CD14-positive monocyte (primary cell): ENCODE results near the gene ZNF26. TPM values are rescaled to one million over a fixed set of nuclear protein-coding genes. Genes with fewer than 3 reads are reported as not detected.
"Not testable (repeated sequence)": the region's sequence is repeated elsewhere in the genome, so short reads cannot be mapped to it uniquely, and the experiment has no call there.

ENCODE experiments used
- DNase-seq, 3 donors: peaks; one replicate each; pipeline ENCODE4 v3.0.0-alpha.2; 2011 to 2022
- H2AFZ ChIP-seq: 2 replicates; pipeline ENCODE4 v1.6.0; 2012; ENCODE audit warnings: mild to moderate bottlenecking, low read depth, low read length, inconsistent platforms; ENCODE audit not compliant: insufficient read depth, poor library complexity, severe bottlenecking
- H3K27ac ChIP-seq, 2 donors: 1 replicate in 1 of 2; 2 replicates in 1 of 2; pipeline ENCODE4 v1.5.1; 2012 to 2013; ENCODE audit warnings: low read length in 2 of 2, control low read depth in 1 of 2, inconsistent platforms in 1 of 2, low read depth in 1 of 2, mild to moderate bottlenecking in 1 of 2
- H3K27me3 ChIP-seq, 2 donors: one replicate each; pipeline versions ENCODE4 v1.6.0 to v1.6.1; 2011 to 2013; ENCODE audit warnings: low read length in 2 of 2; ENCODE audit not compliant: control insufficient read depth in 2 of 2, insufficient read depth in 2 of 2
- H3K36me3 ChIP-seq, 2 donors: replicated peaks in 1 of 2; 1 replicate in 1 of 2; 2 replicates in 1 of 2; pipeline versions ENCODE4 v1.5.1 to v1.6.1; 2012 to 2013; ENCODE audit warnings: low read length in 2 of 2, control low read depth in 1 of 2, inconsistent platforms in 1 of 2, mild to moderate bottlenecking in 1 of 2; ENCODE audit not compliant: insufficient read depth in 2 of 2, control insufficient read depth in 1 of 2
- H3K4me1 ChIP-seq, 2 donors: 1 replicate in 1 of 2; 2 replicates in 1 of 2; pipeline versions ENCODE4 v1.5.1 to v1.6.1; 2012 to 2013; ENCODE audit warnings: low read length in 2 of 2, control low read depth in 1 of 2, inconsistent platforms in 1 of 2, mild to moderate bottlenecking in 1 of 2, moderate library complexity in 1 of 2; ENCODE audit not compliant: insufficient read depth in 2 of 2, control insufficient read depth in 1 of 2
- H3K4me2 ChIP-seq: replicated peaks from 2 replicates; pipeline ENCODE3; 2012; ENCODE audit warnings: low read length, moderate library complexity, mild to moderate bottlenecking; ENCODE audit not compliant: poor library complexity, severe bottlenecking; ENCODE audit errors: extremely low read depth
- H3K4me3 ChIP-seq, 3 experiments: fragments of 200-600 bp in 1 of 3; sonication (generic) in 1 of 3; replicated peaks in 1 of 3; 1 replicate in 2 of 3; 2 replicates in 1 of 3; pipeline ENCODE4 v1.5.1; 2011 to 2013; ENCODE audit warnings: low read length in 3 of 3, mild to moderate bottlenecking in 3 of 3, control low read depth in 2 of 3, low read depth in 2 of 3, inconsistent platforms in 1 of 3, moderate library complexity in 1 of 3
- H3K79me2 ChIP-seq: 2 replicates; pipeline ENCODE4 v1.6.0; 2012; ENCODE audit warnings: mild to moderate bottlenecking, control low read depth, inconsistent platforms, low read length, moderate library complexity; ENCODE audit not compliant: insufficient read depth
- H3K9ac ChIP-seq: 2 replicates; pipeline ENCODE4 v1.6.0; 2017; ENCODE audit warnings: low read length, mild to moderate bottlenecking; ENCODE audit not compliant: insufficient read depth, poor library complexity, severe bottlenecking
- H3K9me3 ChIP-seq, 2 donors: replicated peaks in 1 of 2; 1 replicate in 1 of 2; 2 replicates in 1 of 2; pipeline versions ENCODE4 v1.5.1 to v1.6.1; 2012 to 2013; ENCODE audit warnings: low read length in 2 of 2, control low read depth in 1 of 2; ENCODE audit not compliant: control insufficient read depth in 1 of 2, insufficient read depth in 1 of 2
- H4K20me1 ChIP-seq: 2 replicates; pipeline ENCODE4 v1.6.0; 2012; ENCODE audit warnings: mild to moderate bottlenecking, low read length, control low read depth, moderate library complexity; ENCODE audit not compliant: insufficient read depth
- H3K27ac Mint-ChIP-seq, 7 donors: one replicate each; pipeline ENCODE4 v1.8.0; 2020; ENCODE audit warnings: mild to moderate bottlenecking in 7 of 7, mixed read lengths in 7 of 7, moderate library complexity in 6 of 7, inconsistent platforms in 2 of 7
- H3K27me3 Mint-ChIP-seq, 3 donors: one replicate each; pipeline ENCODE4 v1.8.0; 2021 to 2022; ENCODE audit warnings: low read depth in 3 of 3, mild to moderate bottlenecking in 3 of 3, mixed read lengths in 3 of 3, moderate library complexity in 3 of 3, inconsistent platforms in 1 of 3
- H3K36me3 Mint-ChIP-seq, 2 donors: one replicate each; pipeline ENCODE4 v1.8.0; 2020; ENCODE audit warnings: mixed read lengths in 2 of 2, inconsistent platforms in 1 of 2, mild to moderate bottlenecking in 1 of 2
- H3K4me1 Mint-ChIP-seq: one replicate; pipeline ENCODE4 v1.8.0; 2020; ENCODE audit warnings: mild to moderate bottlenecking, mixed read lengths
- H3K4me3 Mint-ChIP-seq, 2 donors: one replicate each; pipeline ENCODE4 v1.8.0; 2020; ENCODE audit warnings: mild to moderate bottlenecking in 2 of 2, mixed read lengths in 2 of 2, moderate library complexity in 1 of 2
- H3K9me3 Mint-ChIP-seq, 7 donors: one replicate each; pipeline ENCODE4 v1.8.0; 2020 to 2022; ENCODE audit warnings: mixed read lengths in 7 of 7, mild to moderate bottlenecking in 6 of 7, moderate library complexity in 6 of 7, inconsistent platforms in 2 of 7
- WGBS: methylation state at CpG from one replicate; pipeline ENCODE4 v1.1.5; 2013; ENCODE audit warnings: missing lambda C conversion rate; ENCODE audit not compliant: insufficient coverage; 5-methylcytosine and 5-hydroxymethylcytosine counted together
- intact Hi-C, 2 donors: fragments of 100-400 bp; cut with micrococcal nuclease; formaldehyde crosslinking; loops; one replicate each; pipeline versions ENCODE4 v1.15.0 to v1.15.1; 2023
- polyA plus RNA-seq, 3 donors: library from polyadenylated mRNA; depleted of rRNA in 1 of 3; unstranded in 2 of 3; stranded (reverse) in 1 of 3; fragments of 300-500 nt in 2 of 3; fragments of >200 nt in 1 of 3; fragmentation: Illumina TruSeq in 2 of 3; gene quantifications; 1 replicate in 2 of 3; 2 replicates in 1 of 3; pipeline ENCODE4 v1.2.3, GENCODE V29; 2012 to 2021
- TF ChIP-seq, protein P1 (sequence below): fragments of 200-600 bp; IDR thresholded peaks from one replicate; pipeline ENCODE4 v1.8.0; 2022; ENCODE audit warnings: antibody characterized with exemption, mild to moderate bottlenecking

Gene ZNF26
- polyA plus RNA-seq, 3 donors: 3.3 to 17.6 (median 3.8) TPM

GRCh38 chr12:132956011-132956788, 30.0 kb upstream of the ZNF26 start, which contains the start of gene ZNF605:
Gene ZNF605 (minus strand): TSS chr12:132956306. CDS start chr12:132945635, 10,671 bp downstream.
- H3K36me3 Mint-ChIP-seq: peaks cover 3 to 6% of the 10 kb centered on the region in 2 donors
- peaks cover 0 to 8% of the 10 kb centered on the region in 2 donors for H3K36me3 ChIP-seq
- H3K4me2 ChIP-seq: peak within 1 kb of the TSS; percentile 78
- no peaks in the 10 kb centered on the region for H4K20me1 ChIP-seq
- peak within 1 kb of the TSS; percentile 83 for H3K9ac ChIP-seq
- WGBS: under 1% methylated on average over 57 of the region's 67 CpGs
- H3K79me2 ChIP-seq: no peaks in the 10 kb centered on the region
- H3K27ac Mint-ChIP-seq: peak within 1 kb of the TSS; percentile 25 to 91 (median 82)
- peak within 1 kb of the TSS; percentile 91 for H2AFZ ChIP-seq
- H3K9me3 Mint-ChIP-seq: peaks cover 35 to 58% (median 41%) of the 10 kb centered on the region in 7 donors
- peaks cover 19% of the 10 kb centered on the region for H3K4me1 Mint-ChIP-seq
- H3K27ac ChIP-seq: peak within 1 kb of the TSS; percentile 36 to 76
- H3K9me3 ChIP-seq: peaks cover 65 to 74% of the 10 kb centered on the region in 2 donors
- H3K27me3 Mint-ChIP-seq: peaks cover 0 to 3% (median 0%) of the 10 kb centered on the region in 3 donors
- peak within 1 kb of the TSS; percentile 92 for H3K4me3 Mint-ChIP-seq
- H3K4me3 ChIP-seq: peak within 1 kb of the TSS; percentile 62 to 95 (median 94)
- intact Hi-C loops: loop anchor here in 1 of 2 donors (2.0 to 5.0 kb wide), 2 partner anchors 29 to 81 kb away; partner anchors contain the start of gene ZNF84
- TF ChIP-seq, protein P1, sequence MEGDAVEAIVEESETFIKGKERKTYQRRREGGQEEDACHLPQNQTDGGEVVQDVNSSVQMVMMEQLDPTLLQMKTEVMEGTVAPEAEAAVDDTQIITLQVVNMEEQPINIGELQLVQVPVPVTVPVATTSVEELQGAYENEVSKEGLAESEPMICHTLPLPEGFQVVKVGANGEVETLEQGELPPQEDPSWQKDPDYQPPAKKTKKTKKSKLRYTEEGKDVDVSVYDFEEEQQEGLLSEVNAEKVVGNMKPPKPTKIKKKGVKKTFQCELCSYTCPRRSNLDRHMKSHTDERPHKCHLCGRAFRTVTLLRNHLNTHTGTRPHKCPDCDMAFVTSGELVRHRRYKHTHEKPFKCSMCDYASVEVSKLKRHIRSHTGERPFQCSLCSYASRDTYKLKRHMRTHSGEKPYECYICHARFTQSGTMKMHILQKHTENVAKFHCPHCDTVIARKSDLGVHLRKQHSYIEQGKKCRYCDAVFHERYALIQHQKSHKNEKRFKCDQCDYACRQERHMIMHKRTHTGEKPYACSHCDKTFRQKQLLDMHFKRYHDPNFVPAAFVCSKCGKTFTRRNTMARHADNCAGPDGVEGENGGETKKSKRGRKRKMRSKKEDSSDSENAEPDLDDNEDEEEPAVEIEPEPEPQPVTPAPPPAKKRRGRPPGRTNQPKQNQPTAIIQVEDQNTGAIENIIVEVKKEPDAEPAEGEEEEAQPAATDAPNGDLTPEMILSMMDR: no peak
- H3K4me1 ChIP-seq: peaks cover 12 to 15% of the 10 kb centered on the region in 2 donors
- DNase-seq: peak; percentile 64 to 80 (median 69)
- H3K27me3 ChIP-seq: no peaks in the 10 kb centered on the region

DNA sequence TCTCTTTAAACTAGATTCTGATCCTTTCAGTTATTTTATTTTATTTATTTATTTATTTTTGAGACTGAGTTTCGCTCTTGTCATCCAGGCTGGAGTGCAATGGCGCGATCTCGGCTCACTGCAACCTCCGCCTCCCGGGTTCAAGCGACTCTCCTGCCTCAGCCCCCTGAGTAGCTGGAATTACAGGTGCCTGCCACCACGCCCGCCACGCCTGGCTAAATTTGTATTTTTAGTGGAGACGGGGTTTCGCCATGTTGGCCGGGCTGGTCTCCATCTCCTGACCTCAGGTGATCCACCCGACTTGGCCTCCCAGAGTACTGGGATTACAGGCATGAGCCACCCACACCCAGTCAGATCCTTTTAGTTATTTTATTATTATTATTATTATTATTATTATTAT, 24.4 kb upstream of the ZNF26 start:
- DNase-seq, H3K9ac ChIP-seq, H3K4me1 ChIP-seq, H3K27me3 Mint-ChIP-seq, H3K4me2 ChIP-seq, H3K36me3 ChIP-seq, H3K27me3 ChIP-seq, H3K27ac Mint-ChIP-seq, H3K79me2 ChIP-seq, H3K4me1 Mint-ChIP-seq, H3K4me3 ChIP-seq, H3K27ac ChIP-seq, H4K20me1 ChIP-seq, H3K4me3 Mint-ChIP-seq, H2AFZ ChIP-seq, intact Hi-C loops: not testable (repeated sequence)
- peaks cover 45 to 91% (median 79%) of the 10 kb centered on the region in 7 donors for H3K9me3 Mint-ChIP-seq
- peaks cover 0 to 14% of the 10 kb centered on the region in 2 donors for H3K36me3 Mint-ChIP-seq
- WGBS: 99% methylated on average over 13 of the region's 14 CpGs
- H3K9me3 ChIP-seq: peaks cover 76 to 85% of the 10 kb centered on the region in 2 donors

- H3K9ac ChIP-seq, H3K4me1 ChIP-seq, H3K27me3 ChIP-seq, H3K36me3 ChIP-seq, H3K4me2 ChIP-seq, H3K4me3 Mint-ChIP-seq, intact Hi-C loops, DNase-seq, H3K4me1 Mint-ChIP-seq, H3K27me3 Mint-ChIP-seq, H4K20me1 ChIP-seq, H2AFZ ChIP-seq, H3K27ac ChIP-seq, H3K27ac Mint-ChIP-seq, H3K4me3 ChIP-seq, H3K79me2 ChIP-seq: not testable (repeated sequence)
- H3K9me3 Mint-ChIP-seq: peaks cover 48 to 91% (median 82%) of the 10 kb centered on the region in 7 donors
- H3K9me3 ChIP-seq: peaks cover 81 to 87% of the 10 kb centered on the region in 2 donors
- WGBS: 89% methylated on average over 7 of the region's 10 CpGs
- peaks cover 0 to 14% of the 10 kb centered on the region in 2 donors for H3K36me3 Mint-ChIP-seq
Measured at GRCh38 chr12:132963947-132964346, 22.2 kb upstream of the ZNF26 start.
